Progenitor cell of endocrine pancreas (in vitro differentiated cells): Measurements from ENCODE around the gene ISG20. TPM values are rescaled to one million over a fixed set of nuclear protein-coding genes. Genes with fewer than 3 reads are reported as not detected.
A peak's percentile ranks its signal among the peaks of the same experiment; 100 is the strongest.

Experiments used
- DNase-seq: peaks from one replicate; pipeline ENCODE4 v3.0.0; 2021; ENCODE audit warnings: low spot score; ENCODE audit not compliant: unreplicated experiment
- H3K27ac Mint-ChIP-seq: 2 replicates; pipeline ENCODE4 v1.8.0; 2021; ENCODE audit warnings: mild to moderate bottlenecking, moderate library complexity, mixed read lengths
- H3K27me3 Mint-ChIP-seq: 2 replicates; pipeline ENCODE4 v1.8.0; 2021; ENCODE audit warnings: mixed read lengths
- H3K36me3 Mint-ChIP-seq: 2 replicates; pipeline ENCODE4 v1.8.0; 2022; ENCODE audit warnings: mixed read lengths; ENCODE audit not compliant: insufficient read depth
- H3K4me1 Mint-ChIP-seq: 2 replicates; pipeline ENCODE4 v1.8.0; 2021; ENCODE audit warnings: low read depth, mixed read lengths
- H3K4me3 Mint-ChIP-seq: 2 replicates; pipeline ENCODE4 v1.8.0; 2021; ENCODE audit warnings: low read depth, mild to moderate bottlenecking, moderate library complexity, mixed read lengths
- H3K9me3 Mint-ChIP-seq: 2 replicates; pipeline ENCODE4 v1.8.0; 2021; ENCODE audit warnings: low read depth, mixed read lengths
- total RNA-seq: library from RNA; stranded (reverse); gene quantifications from 2 replicates; pipeline ENCODE4 v1.2.1, GENCODE V29; 2021
- TF ChIP-seq, protein P1 (sequence below): fragments of 200-600 bp; sonication (generic); IDR thresholded peaks from one replicate; pipeline ENCODE4 v1.5.0; 2021; ENCODE audit warnings: antibody characterized with exemption, mild to moderate bottlenecking; ENCODE audit not compliant: unreplicated experiment

The ISG20 gene
- total RNA-seq, 1 donor from 2014 or later: 4.3 TPM

DNA sequence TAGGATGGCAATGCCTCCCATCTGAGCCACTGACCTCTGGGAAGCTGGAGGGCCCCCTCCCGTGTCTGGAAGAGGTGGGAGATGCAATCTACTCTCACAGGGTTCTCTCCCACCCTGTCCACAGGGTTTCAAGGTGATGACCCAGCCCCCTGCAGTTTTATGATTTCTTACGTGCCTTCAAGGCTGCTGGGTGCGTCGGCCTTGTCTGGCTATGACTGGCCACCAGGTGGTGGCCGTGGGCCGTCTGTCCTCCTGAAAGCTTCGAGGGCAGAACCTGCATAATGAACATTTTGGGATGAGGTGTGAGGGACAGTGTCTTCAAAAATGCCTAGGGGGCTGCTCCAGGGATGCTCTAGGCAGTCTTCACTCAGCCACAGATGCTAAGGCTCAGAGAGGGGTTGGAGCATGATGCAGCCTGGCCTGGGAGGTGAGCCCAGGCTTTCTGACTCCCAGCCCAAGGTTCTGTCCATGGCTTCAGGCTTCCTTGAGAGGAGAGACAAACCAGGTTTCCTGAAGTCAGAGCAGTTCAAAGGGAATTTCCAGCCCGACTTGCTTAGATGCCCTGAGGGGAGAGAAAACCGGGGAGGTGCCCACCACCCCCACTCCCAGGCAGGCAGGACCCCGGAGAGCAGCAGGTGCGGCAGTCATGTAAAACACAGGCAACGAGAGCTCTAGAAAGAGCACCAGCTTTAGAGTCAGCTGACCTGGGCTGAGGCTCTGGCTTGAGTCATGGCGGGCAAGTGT lies 18.7 kb downstream of the ISG20 start:
- Mint-ChIP-seq H3K4me3 (no peak overlapping the region), H3K4me1 (no peaks in the 10 kb centered on the region), H3K27me3 (peaks cover 12% of the 10 kb centered on the region), H3K27ac (no peak overlapping the region), H3K9me3 (peaks cover 5% of the 10 kb centered on the region), H3K36me3 (no peaks in the 10 kb centered on the region)
- peak; percentile 33 for DNase-seq
- TF ChIP-seq, protein P1, sequence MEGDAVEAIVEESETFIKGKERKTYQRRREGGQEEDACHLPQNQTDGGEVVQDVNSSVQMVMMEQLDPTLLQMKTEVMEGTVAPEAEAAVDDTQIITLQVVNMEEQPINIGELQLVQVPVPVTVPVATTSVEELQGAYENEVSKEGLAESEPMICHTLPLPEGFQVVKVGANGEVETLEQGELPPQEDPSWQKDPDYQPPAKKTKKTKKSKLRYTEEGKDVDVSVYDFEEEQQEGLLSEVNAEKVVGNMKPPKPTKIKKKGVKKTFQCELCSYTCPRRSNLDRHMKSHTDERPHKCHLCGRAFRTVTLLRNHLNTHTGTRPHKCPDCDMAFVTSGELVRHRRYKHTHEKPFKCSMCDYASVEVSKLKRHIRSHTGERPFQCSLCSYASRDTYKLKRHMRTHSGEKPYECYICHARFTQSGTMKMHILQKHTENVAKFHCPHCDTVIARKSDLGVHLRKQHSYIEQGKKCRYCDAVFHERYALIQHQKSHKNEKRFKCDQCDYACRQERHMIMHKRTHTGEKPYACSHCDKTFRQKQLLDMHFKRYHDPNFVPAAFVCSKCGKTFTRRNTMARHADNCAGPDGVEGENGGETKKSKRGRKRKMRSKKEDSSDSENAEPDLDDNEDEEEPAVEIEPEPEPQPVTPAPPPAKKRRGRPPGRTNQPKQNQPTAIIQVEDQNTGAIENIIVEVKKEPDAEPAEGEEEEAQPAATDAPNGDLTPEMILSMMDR: peak; percentile 79

DNA sequence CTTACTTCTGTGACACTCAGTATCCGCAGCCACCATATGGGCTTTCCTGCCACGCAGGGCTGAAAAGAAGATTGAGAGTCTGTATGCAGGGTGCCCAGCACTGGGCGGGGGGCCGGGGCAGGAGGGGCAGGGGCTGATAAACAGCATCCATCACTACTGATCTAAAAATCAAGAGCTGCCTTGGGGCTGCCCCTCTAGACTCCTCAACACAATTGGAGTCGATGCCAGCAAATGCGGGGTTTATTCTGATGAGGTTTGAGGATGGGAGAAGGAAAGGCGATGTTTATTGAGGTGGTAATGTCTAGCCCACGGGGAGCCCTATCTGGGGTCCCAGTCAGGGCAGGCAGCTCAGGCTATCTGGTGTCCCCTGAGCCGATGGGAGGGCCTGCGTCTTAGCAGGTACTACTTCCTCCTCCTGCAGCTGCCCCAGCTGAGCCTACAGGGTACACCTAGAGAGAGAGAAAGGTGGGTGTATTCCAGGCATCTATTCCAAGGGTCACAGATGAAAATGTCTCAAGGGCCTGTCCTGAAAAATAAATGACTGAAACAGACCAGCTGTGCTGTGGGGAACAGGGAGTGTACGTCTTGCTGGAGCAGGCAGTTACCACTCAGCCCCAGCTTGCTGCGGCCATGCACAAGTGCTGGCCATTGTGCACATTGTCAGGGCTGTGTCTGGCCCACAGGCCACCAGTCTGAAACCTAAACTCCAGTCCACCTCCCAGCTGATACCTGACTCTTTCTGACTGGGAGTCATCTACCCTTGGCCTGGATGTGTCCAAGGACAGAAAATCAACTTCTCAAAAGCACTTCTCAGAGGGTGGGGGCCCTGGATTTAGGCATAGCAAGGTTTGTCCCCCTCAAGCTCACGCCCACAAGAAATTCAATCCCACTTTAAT lies 19.5 kb downstream of the ISG20 start:
- Mint-ChIP-seq H3K27ac (no peak overlapping the region), H3K4me3 (no peak overlapping the region), H3K36me3 (no peaks in the 10 kb centered on the region), H3K27me3 (peaks cover 12% of the 10 kb centered on the region), H3K4me1 (no peaks in the 10 kb centered on the region), H3K9me3 (peaks cover 5% of the 10 kb centered on the region)
- no peak for DNase-seq
- TF ChIP-seq, protein P1: no peak

DNA sequence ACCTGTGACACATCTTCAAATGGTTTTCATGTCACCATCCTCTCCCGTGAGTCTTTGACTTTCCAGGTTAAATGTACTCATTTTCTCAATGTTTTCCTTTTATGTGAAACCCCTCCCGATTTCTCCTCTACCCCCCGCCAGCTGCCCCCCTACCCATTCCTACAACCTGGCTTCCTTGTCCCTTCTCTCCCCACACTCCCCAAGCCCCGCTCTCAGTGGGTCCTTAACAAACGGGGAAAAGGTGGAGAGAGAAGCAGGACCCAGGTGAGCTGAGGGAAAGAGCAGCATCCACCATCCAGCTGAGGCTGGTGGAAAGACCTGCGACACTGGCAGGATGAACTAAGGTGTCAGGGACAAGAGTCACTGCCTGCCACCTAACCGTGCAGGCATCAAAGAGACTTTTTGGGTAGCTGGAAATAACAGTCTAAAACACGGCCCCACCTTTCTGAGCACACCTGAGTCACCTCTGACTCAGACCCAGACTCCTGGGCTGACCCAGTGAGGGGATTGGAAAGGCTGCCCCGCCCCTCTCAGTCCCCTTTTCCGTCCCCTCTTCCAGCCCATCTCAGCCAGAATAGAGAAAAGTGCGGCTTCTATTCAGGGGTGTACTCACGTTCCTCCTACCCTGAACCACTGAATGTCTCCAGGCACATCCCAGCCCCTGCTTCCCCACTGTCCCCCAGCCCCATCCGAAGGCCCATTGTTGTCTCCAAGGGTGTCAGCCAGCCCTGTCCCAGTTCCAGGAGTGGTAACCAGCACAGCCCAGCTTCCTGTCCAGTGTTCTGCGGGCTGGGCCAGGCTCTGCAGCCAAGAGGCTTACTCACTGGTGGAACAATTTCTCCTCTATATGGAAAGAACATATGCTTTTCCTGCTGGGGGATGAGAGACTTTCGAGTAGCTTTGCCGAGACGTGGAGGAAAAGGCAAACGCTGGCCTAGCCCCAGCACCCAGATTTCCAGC lies 20.4 kb downstream of the ISG20 start:
- no peak overlapping the region for H3K4me3 Mint-ChIP-seq
- H3K4me1 Mint-ChIP-seq: no peaks in the 10 kb centered on the region
- TF ChIP-seq, protein P1: no peak
- no peak for DNase-seq
- no peak overlapping the region for H3K27ac Mint-ChIP-seq
- peaks cover 12% of the 10 kb centered on the region for H3K27me3 Mint-ChIP-seq
- peaks cover 5% of the 10 kb centered on the region for H3K9me3 Mint-ChIP-seq
- H3K36me3 Mint-ChIP-seq: no peaks in the 10 kb centered on the region

DNA sequence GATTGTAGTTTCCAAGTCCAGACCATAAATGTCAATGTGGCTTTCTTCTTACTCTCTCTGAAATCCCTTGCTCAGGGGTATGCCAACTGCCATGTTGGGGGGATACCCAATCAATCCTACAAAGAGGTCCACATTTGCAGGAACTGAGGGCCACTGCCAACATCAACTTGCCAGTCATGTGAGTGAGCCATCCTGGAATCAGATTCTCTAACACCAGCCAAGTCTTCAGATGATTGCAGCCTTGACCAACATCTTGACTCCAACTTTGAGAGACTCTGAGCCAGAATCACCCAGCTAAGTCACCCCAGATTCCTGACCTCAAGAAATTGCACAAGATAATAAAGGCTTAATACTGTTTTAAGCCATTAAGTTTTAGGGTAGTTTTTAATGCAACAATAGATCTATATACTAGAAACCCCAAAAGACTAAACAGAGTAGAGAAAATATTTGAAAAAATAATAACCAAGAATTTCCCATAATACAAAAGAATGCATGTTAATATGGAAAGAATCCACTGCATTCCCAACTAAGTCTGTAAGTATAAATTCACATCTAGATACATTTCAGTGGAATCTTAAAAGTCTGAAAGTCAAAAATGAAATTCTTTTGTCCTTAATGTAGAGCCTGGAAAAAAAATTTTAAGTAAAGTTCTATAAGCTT lies 22.4 kb downstream of the ISG20 start:
- no peak for DNase-seq
- Mint-ChIP-seq H3K4me1 (no peaks in the 10 kb centered on the region), H3K27me3 (peaks cover 9% of the 10 kb centered on the region), H3K36me3 (no peaks in the 10 kb centered on the region), H3K4me3 (no peak overlapping the region), H3K9me3 (peaks cover 5% of the 10 kb centered on the region), H3K27ac (no peak overlapping the region)
- TF ChIP-seq, protein P1: no peak
